22Rv1 (cell line): ENCODE data around the gene SLC35G4.

Source experiments
- ZFX ChIP-seq: fragments of 450-650 bp; IDR thresholded peaks from 2 replicates; pipeline ENCODE4 v1.6.1; 2017; ENCODE audit warnings: antibody characterized with exemption, borderline replicate concordance
- TF ChIP-seq, protein P1 (sequence below): fragments of 450-650 bp; IDR thresholded peaks from 2 replicates; pipeline ENCODE4 v1.5.1; 2017; ENCODE audit warnings: mild to moderate bottlenecking

- TF ChIP-seq, protein P1, sequence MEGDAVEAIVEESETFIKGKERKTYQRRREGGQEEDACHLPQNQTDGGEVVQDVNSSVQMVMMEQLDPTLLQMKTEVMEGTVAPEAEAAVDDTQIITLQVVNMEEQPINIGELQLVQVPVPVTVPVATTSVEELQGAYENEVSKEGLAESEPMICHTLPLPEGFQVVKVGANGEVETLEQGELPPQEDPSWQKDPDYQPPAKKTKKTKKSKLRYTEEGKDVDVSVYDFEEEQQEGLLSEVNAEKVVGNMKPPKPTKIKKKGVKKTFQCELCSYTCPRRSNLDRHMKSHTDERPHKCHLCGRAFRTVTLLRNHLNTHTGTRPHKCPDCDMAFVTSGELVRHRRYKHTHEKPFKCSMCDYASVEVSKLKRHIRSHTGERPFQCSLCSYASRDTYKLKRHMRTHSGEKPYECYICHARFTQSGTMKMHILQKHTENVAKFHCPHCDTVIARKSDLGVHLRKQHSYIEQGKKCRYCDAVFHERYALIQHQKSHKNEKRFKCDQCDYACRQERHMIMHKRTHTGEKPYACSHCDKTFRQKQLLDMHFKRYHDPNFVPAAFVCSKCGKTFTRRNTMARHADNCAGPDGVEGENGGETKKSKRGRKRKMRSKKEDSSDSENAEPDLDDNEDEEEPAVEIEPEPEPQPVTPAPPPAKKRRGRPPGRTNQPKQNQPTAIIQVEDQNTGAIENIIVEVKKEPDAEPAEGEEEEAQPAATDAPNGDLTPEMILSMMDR = no peak
- no peak for TF ChIP-seq ZFX
These were observed 31.9 kb upstream of the SLC35G4 start for GRCh38 chr18:11577271-11578112.
